ENCODE data around the gene KIAA0753. TPM values are rescaled to one million over a fixed set of nuclear protein-coding genes. Genes with fewer than 3 reads are reported as not detected.

KIAA0753 gene
- total RNA-seq, 1 experiment from 2014 or later: 13.0 TPM

DNA sequence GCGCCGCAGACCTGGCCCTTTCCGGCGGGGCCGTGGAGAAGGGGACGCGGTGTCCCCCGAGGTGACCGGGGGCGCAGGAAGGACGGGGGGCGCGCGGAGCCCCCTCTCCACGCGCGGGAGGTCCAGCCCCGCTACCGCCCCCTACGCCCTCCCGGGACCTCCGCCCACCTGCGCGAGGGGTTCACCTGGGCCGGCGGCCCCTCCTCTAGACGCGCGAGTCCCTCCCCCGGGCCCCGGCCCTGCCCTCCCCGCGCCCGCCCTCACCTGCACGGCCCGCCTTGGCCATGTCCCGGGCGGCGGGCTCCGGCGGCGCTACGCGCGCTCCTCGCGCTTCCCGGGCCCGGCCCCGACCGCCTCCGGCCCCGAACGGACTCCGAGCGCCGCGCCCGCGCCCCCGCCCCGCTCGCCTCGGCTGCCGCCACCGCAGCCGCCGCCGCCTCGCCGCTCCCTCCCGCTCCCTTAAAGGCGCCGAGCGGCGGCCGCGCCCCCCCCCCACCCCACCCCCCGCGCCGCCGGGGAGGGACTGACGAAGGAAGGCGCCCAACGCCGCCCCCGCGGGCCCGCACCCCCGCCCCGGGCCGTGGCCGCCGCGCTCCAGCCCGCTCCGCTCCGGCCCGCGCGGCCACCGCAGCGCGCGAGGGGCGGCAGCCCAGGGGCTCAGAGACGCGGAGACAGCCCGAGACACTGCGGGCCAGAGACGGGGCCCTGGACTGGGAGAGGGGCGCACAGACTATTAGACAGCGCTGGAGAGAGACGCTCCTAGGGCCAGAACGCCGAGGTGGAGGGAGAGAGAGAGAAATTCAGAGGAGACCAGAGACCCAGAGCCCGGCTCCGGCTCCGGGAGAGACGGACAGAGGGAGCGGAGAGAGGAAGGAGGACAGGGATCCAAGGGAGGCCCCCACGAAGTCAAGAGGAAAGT is 84.1 kb downstream of the KIAA0753 start, which contains the start of gene PITPNM3:
Gene PITPNM3, minus strand, starts transcription at position 435 of the 919 bp plus-strand sequence. Its CDS starts 149 bp downstream, at position 286.
- ChIA-PET POLR2A (no interaction called here), CTCF (no interaction called here)
- H3K27ac ChIP-seq (ENCODE audit: low read length): no peak within 1 kb of the TSS
- H3K4me3 ChIP-seq (ENCODE audit: low read depth in 2 of 2, low read length in 2 of 2): peak within 1 kb of the TSS; percentile 20 to 22; a peak in 3 of 4 replicates
- DNase-seq (ENCODE audit: low read depth, low spot score): no peak
- peak; percentile 35; the same call in 1 of the 2 replicates for ATAC-seq
- no peaks in the 10 kb centered on the region for H3K9me3 ChIP-seq (ENCODE audit: control insufficient read depth, insufficient read depth, low read depth, low read length)
- TF ChIP-seq, protein P1, sequence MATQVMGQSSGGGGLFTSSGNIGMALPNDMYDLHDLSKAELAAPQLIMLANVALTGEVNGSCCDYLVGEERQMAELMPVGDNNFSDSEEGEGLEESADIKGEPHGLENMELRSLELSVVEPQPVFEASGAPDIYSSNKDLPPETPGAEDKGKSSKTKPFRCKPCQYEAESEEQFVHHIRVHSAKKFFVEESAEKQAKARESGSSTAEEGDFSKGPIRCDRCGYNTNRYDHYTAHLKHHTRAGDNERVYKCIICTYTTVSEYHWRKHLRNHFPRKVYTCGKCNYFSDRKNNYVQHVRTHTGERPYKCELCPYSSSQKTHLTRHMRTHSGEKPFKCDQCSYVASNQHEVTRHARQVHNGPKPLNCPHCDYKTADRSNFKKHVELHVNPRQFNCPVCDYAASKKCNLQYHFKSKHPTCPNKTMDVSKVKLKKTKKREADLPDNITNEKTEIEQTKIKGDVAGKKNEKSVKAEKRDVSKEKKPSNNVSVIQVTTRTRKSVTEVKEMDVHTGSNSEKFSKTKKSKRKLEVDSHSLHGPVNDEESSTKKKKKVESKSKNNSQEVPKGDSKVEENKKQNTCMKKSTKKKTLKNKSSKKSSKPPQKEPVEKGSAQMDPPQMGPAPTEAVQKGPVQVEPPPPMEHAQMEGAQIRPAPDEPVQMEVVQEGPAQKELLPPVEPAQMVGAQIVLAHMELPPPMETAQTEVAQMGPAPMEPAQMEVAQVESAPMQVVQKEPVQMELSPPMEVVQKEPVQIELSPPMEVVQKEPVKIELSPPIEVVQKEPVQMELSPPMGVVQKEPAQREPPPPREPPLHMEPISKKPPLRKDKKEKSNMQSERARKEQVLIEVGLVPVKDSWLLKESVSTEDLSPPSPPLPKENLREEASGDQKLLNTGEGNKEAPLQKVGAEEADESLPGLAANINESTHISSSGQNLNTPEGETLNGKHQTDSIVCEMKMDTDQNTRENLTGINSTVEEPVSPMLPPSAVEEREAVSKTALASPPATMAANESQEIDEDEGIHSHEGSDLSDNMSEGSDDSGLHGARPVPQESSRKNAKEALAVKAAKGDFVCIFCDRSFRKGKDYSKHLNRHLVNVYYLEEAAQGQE (IDR thresholded peaks at IDR 0.05; ENCODE audit: insufficient read depth in 1 of 2, low read depth in 2 of 2, low read length in 1 of 2): no peak
- TF ChIP-seq, protein P2, sequence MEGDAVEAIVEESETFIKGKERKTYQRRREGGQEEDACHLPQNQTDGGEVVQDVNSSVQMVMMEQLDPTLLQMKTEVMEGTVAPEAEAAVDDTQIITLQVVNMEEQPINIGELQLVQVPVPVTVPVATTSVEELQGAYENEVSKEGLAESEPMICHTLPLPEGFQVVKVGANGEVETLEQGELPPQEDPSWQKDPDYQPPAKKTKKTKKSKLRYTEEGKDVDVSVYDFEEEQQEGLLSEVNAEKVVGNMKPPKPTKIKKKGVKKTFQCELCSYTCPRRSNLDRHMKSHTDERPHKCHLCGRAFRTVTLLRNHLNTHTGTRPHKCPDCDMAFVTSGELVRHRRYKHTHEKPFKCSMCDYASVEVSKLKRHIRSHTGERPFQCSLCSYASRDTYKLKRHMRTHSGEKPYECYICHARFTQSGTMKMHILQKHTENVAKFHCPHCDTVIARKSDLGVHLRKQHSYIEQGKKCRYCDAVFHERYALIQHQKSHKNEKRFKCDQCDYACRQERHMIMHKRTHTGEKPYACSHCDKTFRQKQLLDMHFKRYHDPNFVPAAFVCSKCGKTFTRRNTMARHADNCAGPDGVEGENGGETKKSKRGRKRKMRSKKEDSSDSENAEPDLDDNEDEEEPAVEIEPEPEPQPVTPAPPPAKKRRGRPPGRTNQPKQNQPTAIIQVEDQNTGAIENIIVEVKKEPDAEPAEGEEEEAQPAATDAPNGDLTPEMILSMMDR (IDR thresholded peaks at IDR 0.05): no peak
- TF ChIP-seq POLR2AphosphoS5 (IDR thresholded peaks at IDR 0.05; ENCODE audit: low read depth, low read length) (no peak), TCF7L2 (IDR thresholded peaks at IDR 0.05; ENCODE audit: low read depth, low read length) (no peak), SIN3A (IDR thresholded peaks at IDR 0.05; ENCODE audit: borderline replicate concordance, insufficient read depth, low read depth, low read length) (no peak)
- no TSS peak for BruUV-seq (replicated peaks)
- in situ Hi-C loops (cut with HindIII; ENCODE audit: low pct_unique_long_range_greater_than_20kb, low sequenced_read_pairs) (no loop called here), intact Hi-C loops (cut with micrococcal nuclease; ENCODE audit: unreplicated experiment) (no loop called here)
- H3K4me1 ChIP-seq (ENCODE audit: control insufficient read depth, insufficient read depth, low read length): no peaks in the 10 kb centered on the region; the same call in 1 of the 2 replicates
- H3K27me3 ChIP-seq (ENCODE audit: control insufficient read depth, insufficient read depth, low read length): peaks cover 6% of the 10 kb centered on the region
- no peaks in the 10 kb centered on the region for H3K36me3 ChIP-seq (ENCODE audit: control insufficient read depth, insufficient read depth, low read length)

DNA sequence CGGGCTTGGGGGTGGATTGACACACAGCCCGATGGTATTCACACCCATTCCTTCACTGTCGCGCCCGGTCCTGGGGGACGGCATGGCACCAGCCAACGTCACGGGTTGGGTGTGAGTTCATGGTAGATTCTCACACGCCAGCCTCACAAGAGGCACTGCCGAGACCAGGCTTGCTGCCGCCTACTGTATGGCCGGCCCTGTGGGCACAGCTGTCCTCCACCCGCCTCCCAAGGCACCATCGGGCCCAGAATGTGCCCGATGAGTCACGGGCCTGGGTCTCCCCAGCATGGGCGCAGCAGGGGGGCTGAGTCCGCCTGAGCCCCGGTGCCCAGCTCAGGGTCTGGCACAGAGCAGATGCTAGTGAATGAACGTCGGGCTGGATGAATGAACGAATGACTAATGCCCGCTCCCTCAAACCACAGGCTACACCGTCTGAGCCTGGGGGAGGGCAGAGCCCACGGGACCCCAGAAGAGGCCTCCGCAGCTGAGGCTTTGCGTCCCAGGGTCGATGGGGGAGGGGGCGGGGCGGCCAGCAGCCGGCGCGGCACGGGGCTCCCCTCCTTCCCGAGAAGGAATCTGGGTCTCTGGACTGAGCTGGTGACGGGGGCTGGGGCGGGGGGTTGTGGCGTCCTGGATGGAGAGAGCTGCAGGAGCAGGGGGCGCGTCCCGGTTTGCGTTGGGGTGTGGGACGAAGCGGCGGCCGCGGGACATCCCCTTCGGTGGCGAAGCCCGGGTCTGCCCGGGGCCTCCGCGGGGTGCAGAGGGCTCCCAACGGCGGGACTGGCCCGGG is 85.0 kb downstream of the KIAA0753 start:
- Histone ChIP-seq H3K4me3 (ENCODE audit: low read depth in 2 of 2, low read length in 2 of 2) (peak overlapping the region; percentile 11 to 22; a peak in 3 of 4 replicates), H3K9me3 (ENCODE audit: control insufficient read depth, insufficient read depth, low read depth, low read length) (no peaks in the 10 kb centered on the region), H3K36me3 (ENCODE audit: control insufficient read depth, insufficient read depth, low read length) (no peaks in the 10 kb centered on the region), H3K27me3 (ENCODE audit: control insufficient read depth, insufficient read depth, low read length) (peaks cover 6% of the 10 kb centered on the region), H3K4me1 (ENCODE audit: control insufficient read depth, insufficient read depth, low read length) (no peaks in the 10 kb centered on the region; the same call in 1 of the 2 replicates), H3K27ac (ENCODE audit: low read length) (no peak overlapping the region)
- POLR2A ChIA-PET: no interaction called here
- TF ChIP-seq TCF7L2 (IDR thresholded peaks at IDR 0.05; ENCODE audit: low read depth, low read length): no peak
- TF ChIP-seq POLR2AphosphoS5 (IDR thresholded peaks at IDR 0.05; ENCODE audit: low read depth, low read length): no peak
- TF ChIP-seq, protein P1 (IDR thresholded peaks at IDR 0.05; ENCODE audit: insufficient read depth in 1 of 2, low read depth in 2 of 2, low read length in 1 of 2): no peak
- TF ChIP-seq, protein P2 (IDR thresholded peaks at IDR 0.05): no peak
- TF ChIP-seq SIN3A (IDR thresholded peaks at IDR 0.05; ENCODE audit: borderline replicate concordance, insufficient read depth, low read depth, low read length): no peak
- CTCF ChIA-PET: no interaction called here
- ATAC-seq (peak; percentile 70), DNase-seq (ENCODE audit: low read depth, low spot score) (no peak)
- intact Hi-C loops (cut with micrococcal nuclease; ENCODE audit: unreplicated experiment) (no loop called here), in situ Hi-C loops (cut with HindIII; ENCODE audit: low pct_unique_long_range_greater_than_20kb, low sequenced_read_pairs) (no loop called here)
- BruUV-seq (replicated peaks): no TSS peak

Measured in Panc1 (cell line).